Tibial artery (tissue), 4 donors: Measurements from ENCODE around the gene CDK10.

Source experiments
- DNase-seq, 2 donors: peaks; one replicate each; pipeline ENCODE4 v3.0.0-alpha.2; 2019
- H3K27ac ChIP-seq, 2 donors: fragments of 200-600 bp; sonication (generic) in 1 of 2; 1 replicate in 1 of 2; 2 replicates in 1 of 2; pipeline ENCODE4 v1.5.1; 2018 to 2019; ENCODE audit warnings: mild to moderate bottlenecking in 1 of 2
- H3K27me3 ChIP-seq, 2 donors: fragments of 200-600 bp; sonication (generic) in 1 of 2; one replicate each; pipeline versions ENCODE4 v1.5.1 to v1.6.0; 2016 to 2019
- H3K36me3 ChIP-seq, 3 donors: fragments of 200-600 bp; sonication (generic) in 2 of 3; one replicate each; pipeline ENCODE4 v1.5.1; 2016 to 2019; ENCODE audit warnings: mild to moderate bottlenecking in 2 of 3
- H3K4me1 ChIP-seq, 4 donors: fragments of 200-600 bp; sonication (generic) in 2 of 4; 1 replicate in 3 of 4; 2 replicates in 1 of 4; pipeline ENCODE4 v1.5.1; 2016 to 2019
- H3K4me3 ChIP-seq, 2 donors: fragments of 200-600 bp; sonication (generic) in 1 of 2; 1 replicate in 1 of 2; 2 replicates in 1 of 2; pipeline ENCODE4 v1.5.1; 2018 to 2019; ENCODE audit warnings: mild to moderate bottlenecking in 2 of 2
- H3K9me3 ChIP-seq, 3 donors: fragments of 200-600 bp; sonication (generic) in 1 of 3; one replicate each; pipeline ENCODE4 v1.5.1; 2016 to 2019
- CTCF ChIP-seq, 2 experiments: fragments of 200-600 bp in 1 of 2; fragments of 450-650 bp in 1 of 2; IDR thresholded peaks; one replicate each; pipeline ENCODE4 v1.5.1; 2017 to 2019; ENCODE audit warnings: antibody characterized with exemption in 2 of 2, mild to moderate bottlenecking in 1 of 2, moderate library complexity in 1 of 2
- intact Hi-C: fragments of 100-400 bp; cut with DNase I; formaldehyde crosslinking; loops from one replicate; pipeline ENCODE4 v1.15.0; 2023; ENCODE audit warnings: low total_unique reads

The CDK10 gene

GRCh38 chr16:89642574-89642973 lies 43.9 kb upstream of the CDK10 start:
- Histone ChIP-seq H3K27me3 (peaks cover 0 to 8% of the 10 kb centered on the region in 2 donors), H3K4me3 (no peak overlapping the region), H3K4me1 (peaks cover 0 to 8% (median 4%) of the 10 kb centered on the region in 4 donors), H3K36me3 (peaks cover 29 to 39% (median 32%) of the 10 kb centered on the region in 3 donors), H3K9me3 (no peaks in the 10 kb centered on the region), H3K27ac (no peak overlapping the region)
- DNase-seq: no peak
- no peak for TF ChIP-seq CTCF (IDR thresholded peaks at IDR 0.05)
- intact Hi-C loops: no loop called here

GRCh38 chr16:89643769-89644300 lies 42.7 kb upstream of the CDK10 start:
- intact Hi-C loops: no loop called here
- Histone ChIP-seq H3K36me3 (peaks cover 33 to 46% (median 37%) of the 10 kb centered on the region in 3 donors), H3K27me3 (peaks cover 0 to 3% of the 10 kb centered on the region in 2 donors), H3K9me3 (no peaks in the 10 kb centered on the region), H3K4me3 (no peak overlapping the region), H3K27ac (no peak overlapping the region), H3K4me1 (peaks cover 0 to 8% (median 4%) of the 10 kb centered on the region in 4 donors)
- no peak for DNase-seq
- TF ChIP-seq CTCF (IDR thresholded peaks at IDR 0.05): no peak

GRCh38 chr16:89645122-89645521 lies 41.4 kb upstream of the CDK10 start:
- H3K36me3 ChIP-seq: peaks cover 37 to 59% (median 44%) of the 10 kb centered on the region in 3 donors
- intact Hi-C loops: no loop called here
- DNase-seq: no peak
- no peaks in the 10 kb centered on the region for H3K9me3 ChIP-seq
- peaks cover 0 to 1% of the 10 kb centered on the region in 2 donors for H3K27me3 ChIP-seq
- no peak overlapping the region for H3K27ac ChIP-seq
- no peak overlapping the region for H3K4me3 ChIP-seq
- peaks cover 0 to 8% (median 4%) of the 10 kb centered on the region in 4 donors for H3K4me1 ChIP-seq
- TF ChIP-seq CTCF (IDR thresholded peaks at IDR 0.05): no peak

- intact Hi-C loops: no loop called here
- peaks cover 37 to 70% (median 54%) of the 10 kb centered on the region in 3 donors for H3K36me3 ChIP-seq
- TF ChIP-seq CTCF (IDR thresholded peaks at IDR 0.05): no peak
- no peaks in the 10 kb centered on the region for H3K4me1 ChIP-seq
- no peaks in the 10 kb centered on the region for H3K27me3 ChIP-seq
- H3K9me3 ChIP-seq: no peaks in the 10 kb centered on the region
- H3K4me3 ChIP-seq: no peak overlapping the region
- no peak overlapping the region for H3K27ac ChIP-seq
- no peak for DNase-seq
These were observed 40.2 kb upstream of the CDK10 start for GRCh38 chr16:89646270-89646669.

GRCh38 chr16:89646906-89647305 lies 39.6 kb upstream of the CDK10 start:
- TF ChIP-seq CTCF (IDR thresholded peaks at IDR 0.05): no peak
- intact Hi-C loops: no loop called here
- H3K4me1 ChIP-seq: no peaks in the 10 kb centered on the region
- H3K27me3 ChIP-seq: no peaks in the 10 kb centered on the region
- DNase-seq: no peak
- H3K36me3 ChIP-seq: peaks cover 37 to 76% (median 60%) of the 10 kb centered on the region in 3 donors
- no peak overlapping the region for H3K4me3 ChIP-seq
- H3K27ac ChIP-seq: no peak overlapping the region
- H3K9me3 ChIP-seq: no peaks in the 10 kb centered on the region

- Histone ChIP-seq H3K36me3 (peaks cover 13 to 56% (median 40%) of the 10 kb centered on the region in 3 donors), H3K4me1 (peaks cover 0 to 8% (median 4%) of the 10 kb centered on the region in 4 donors), H3K4me3 (no peak overlapping the region), H3K27me3 (no peaks in the 10 kb centered on the region), H3K27ac (no peak overlapping the region), H3K9me3 (no peaks in the 10 kb centered on the region)
- no peak for TF ChIP-seq CTCF (IDR thresholded peaks at IDR 0.05)
- intact Hi-C loops: no loop called here
- no peak for DNase-seq
These were observed 34.9 kb upstream of the CDK10 start for GRCh38 chr16:89651584-89651983.
